OCI-M2 (cell line): ENCODE measurements around the gene PPP1R3C.

Experiments used
- DNase-seq: peaks from one replicate; lab custom pipeline; 2025; ENCODE audit not compliant: unreplicated experiment; lab: John Stamatoyannopoulos, UW

Gene PPP1R3C

GRCh38 chr10:91629715-91630549 is 2.9 kb downstream of the PPP1R3C start:
- DNase-seq = no peak

GRCh38 chr10:91628383-91628782 is 4.5 kb downstream of the PPP1R3C start:
- DNase-seq = no peak

GRCh38 chr10:91627344-91628102 is 5.3 kb downstream of the PPP1R3C start:
- no peak for DNase-seq

GRCh38 chr10:91626936-91627335 is 5.9 kb downstream of the PPP1R3C start:
- no peak for DNase-seq

GRCh38 chr10:91624633-91625032 is 8.2 kb downstream of the PPP1R3C start:
- no peak for DNase-seq

- DNase-seq = no peak
These were observed 10.3 kb downstream of the PPP1R3C start for GRCh38 chr10:91622601-91623000.

- no peak for DNase-seq
These were observed 11.3 kb downstream of the PPP1R3C start for GRCh38 chr10:91621483-91622113.

- DNase-seq = no peak
These were observed 15.7 kb downstream of the PPP1R3C start for GRCh38 chr10:91617072-91617609.

GRCh38 chr10:91616137-91616536 is 16.7 kb downstream of the PPP1R3C start:
- DNase-seq = no peak

- DNase-seq = no peak
These were observed 18.6 kb downstream of the PPP1R3C start for GRCh38 chr10:91614225-91614624.

- DNase-seq = no peak
These were observed 19.3 kb downstream of the PPP1R3C start for GRCh38 chr10:91613411-91614187.

GRCh38 chr10:91610919-91611318 is 22.0 kb downstream of the PPP1R3C start:
- no peak for DNase-seq

GRCh38 chr10:91610444-91610843 is 22.4 kb downstream of the PPP1R3C start:
- no peak for DNase-seq

- DNase-seq = no peak
These were observed 25.0 kb downstream of the PPP1R3C start for GRCh38 chr10:91607646-91608403.

- no peak for DNase-seq
These were observed 26.9 kb downstream of the PPP1R3C start for GRCh38 chr10:91605968-91606367.

GRCh38 chr10:91604553-91605534 is 28.0 kb downstream of the PPP1R3C start:
- no peak for DNase-seq

- no peak for DNase-seq
These were observed 28.9 kb downstream of the PPP1R3C start for GRCh38 chr10:91603931-91604331.

GRCh38 chr10:91602868-91603568 is 29.9 kb downstream of the PPP1R3C start:
- DNase-seq = no peak
